Measurements from ENCODE around the gene CCDC40.

DNA sequence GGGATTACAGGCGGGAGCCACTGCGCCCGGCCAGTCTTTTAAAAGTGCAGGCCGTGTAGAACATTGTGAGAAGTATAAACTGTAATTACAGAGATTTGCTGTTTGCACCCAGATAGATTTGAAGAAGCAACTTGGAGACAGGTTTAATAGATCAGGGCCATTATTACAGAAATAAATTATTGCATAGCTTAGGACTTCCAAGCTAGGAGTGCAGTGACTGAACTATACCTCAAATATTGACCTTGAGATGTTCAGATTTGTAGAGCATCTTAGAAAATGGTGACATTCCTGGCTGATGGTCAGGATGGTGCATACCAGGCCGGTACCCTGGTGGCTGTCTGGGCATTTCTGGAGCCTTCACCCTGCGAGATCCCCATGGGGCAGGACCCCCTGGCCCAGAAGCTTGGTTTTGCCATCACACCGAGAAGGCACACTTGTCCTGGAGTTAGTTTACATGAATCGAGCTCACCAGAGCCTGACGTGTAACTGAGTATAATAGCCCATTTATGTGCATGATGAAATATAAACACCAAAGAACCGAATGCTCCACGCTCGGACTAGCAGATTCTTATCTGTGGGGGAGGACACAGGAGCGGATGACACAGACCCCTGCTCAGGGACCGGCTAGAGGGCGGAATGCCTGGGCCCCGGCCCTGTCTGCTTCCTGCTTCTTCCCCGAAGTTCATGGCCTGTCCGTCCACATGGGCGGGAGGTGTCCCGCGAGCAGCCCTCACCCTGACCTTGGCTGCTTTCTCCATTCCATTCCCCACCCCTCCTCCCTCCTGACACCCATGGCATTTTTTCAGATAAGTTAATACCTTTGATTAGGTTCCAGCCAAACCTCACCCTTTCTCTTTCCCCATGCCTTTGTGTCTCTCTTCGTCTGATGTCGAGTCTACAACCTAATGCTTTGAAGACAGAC, 32.1 kb downstream of the CCDC40 start:
- TF ChIP-seq CTCF (IDR thresholded peaks at IDR 0.05 in 8 of 11, conservative IDR thresholded peaks at IDR 0.05 in 3 of 11) (no peak), POLR2AphosphoS5 (IDR thresholded peaks at IDR 0.05) (peak; percentile 41 to 70 (median 68)), POLR2A (IDR thresholded peaks at IDR 0.05) (no peak)

Data from spleen (tissue), 7 donors.